MCF 10A (cell line): ENCODE results near the gene UBXN10. TPM values are rescaled to one million over a fixed set of nuclear protein-coding genes. Genes with fewer than 3 reads are reported as not detected.

Source experiments
- BruUV-seq: library from RNA; stranded (reverse); fragments of 400-500 nt; replicated peaks from 2 replicates; lab custom pipeline; 2021; lab: Mats Ljungman, UMichigan
- CTCF ChIA-PET: fragments of 300-600 bp; sonication (Branson Sonifier 250); formaldehyde crosslinking; extraction: SDS; loops from one replicate; lab custom pipeline; 2021; ENCODE audit warnings: antibody characterized with exemption, inconsistent platforms; lab: Yijun Ruan, JAX
- POLR2A ChIA-PET: fragments of 300-600, 350-650 bp; sonication (Branson Sonifier 250); formaldehyde crosslinking; extraction: SDS; loops from one replicate; lab custom pipeline; 2020; ENCODE audit warnings: antibody characterized with exemption, inconsistent platforms; lab: Yijun Ruan, JAX
- DNase-seq: peaks from one replicate; pipeline ENCODE4 v3.0.0-alpha.2; 2018; ENCODE audit not compliant: unreplicated experiment
- H3K27ac Mint-ChIP-seq: one replicate; pipeline ENCODE4 v1.8.0; 2022; ENCODE audit warnings: mild to moderate bottlenecking, low read depth, mixed read lengths; ENCODE audit not compliant: unreplicated experiment
- H3K27me3 Mint-ChIP-seq: one replicate; pipeline ENCODE4 v1.8.0; 2022; ENCODE audit warnings: mixed read lengths; ENCODE audit not compliant: insufficient read depth, unreplicated experiment
- H3K36me3 Mint-ChIP-seq: one replicate; pipeline ENCODE4 v1.8.0; 2022; ENCODE audit warnings: mild to moderate bottlenecking, moderate library complexity, mixed read lengths; ENCODE audit not compliant: insufficient read depth, unreplicated experiment
- H3K4me1 Mint-ChIP-seq: one replicate; pipeline ENCODE4 v1.8.0; 2022; ENCODE audit warnings: mixed read lengths; ENCODE audit not compliant: insufficient read depth, unreplicated experiment
- H3K4me3 Mint-ChIP-seq: one replicate; pipeline ENCODE4 v1.8.0; 2022; ENCODE audit warnings: mild to moderate bottlenecking, moderate library complexity, mixed read lengths; ENCODE audit not compliant: unreplicated experiment
- H3K9me3 Mint-ChIP-seq: one replicate; pipeline ENCODE4 v1.8.0; 2022; ENCODE audit warnings: mixed read lengths; ENCODE audit not compliant: unreplicated experiment
- CTCF ChIP-seq: fragments of 200-600 bp; IDR thresholded peaks from one replicate; pipeline ENCODE4 v1.8.0; 2022; ENCODE audit warnings: antibody characterized with exemption, mild to moderate bottlenecking; ENCODE audit not compliant: unreplicated experiment
- intact Hi-C: fragments of 100-400 bp; cut with micrococcal nuclease; formaldehyde crosslinking; loops from 2 replicates; pipeline ENCODE4 v1.14.1; 2022
- total RNA-seq: library from RNA; stranded (reverse); gene quantifications from 2 replicates; pipeline ENCODE4 v1.2.3, GENCODE V29; 2022

The UBXN10 gene
- total RNA-seq, 1 experiment from 2014 or later: not detected

- ChIA-PET POLR2A (interaction anchor here (0.9 to 1.7 kb wide), 2 partner anchors 14 to 16 kb away, joined by 4 to 5 read pairs; no protein-coding TSS in a partner anchor), CTCF (interaction anchor here (0.6 to 3.1 kb wide), 8 partner anchors 9 to 519 kb away, joined by 3 to 11 read pairs (median 4); no protein-coding TSS in a partner anchor)
- intact Hi-C loops: no loop called here
- peaks cover 11% of the 10 kb centered on the region for H3K4me1 Mint-ChIP-seq
- no peak for DNase-seq
- no peak overlapping the region for H3K4me3 Mint-ChIP-seq
- H3K9me3 Mint-ChIP-seq: peaks cover 13% of the 10 kb centered on the region
- no peak overlapping the region for H3K27ac Mint-ChIP-seq
- no peaks in the 10 kb centered on the region for H3K36me3 Mint-ChIP-seq
- no peak for TF ChIP-seq CTCF
- no TSS peak for BruUV-seq
- no peaks in the 10 kb centered on the region for H3K27me3 Mint-ChIP-seq
Observed at GRCh38 chr1:20180129-20180843, 5.6 kb upstream of the UBXN10 start.

- CTCF ChIA-PET: interaction anchor here (0.9 to 1.1 kb wide), 2 partner anchors 13 to 32 kb away, joined by 3 to 4 read pairs; no protein-coding TSS in a partner anchor
- peaks cover 13% of the 10 kb centered on the region for H3K4me1 Mint-ChIP-seq
- DNase-seq: no peak
- peaks cover 13% of the 10 kb centered on the region for H3K9me3 Mint-ChIP-seq
- POLR2A ChIA-PET: no interaction called here
- no peak overlapping the region for H3K27ac Mint-ChIP-seq
- intact Hi-C loops: no loop called here
- no peaks in the 10 kb centered on the region for H3K27me3 Mint-ChIP-seq
- no peak overlapping the region for H3K4me3 Mint-ChIP-seq
- no peaks in the 10 kb centered on the region for H3K36me3 Mint-ChIP-seq
- no TSS peak for BruUV-seq
- no peak for TF ChIP-seq CTCF
Observed at GRCh38 chr1:20180844-20181207, 5.1 kb upstream of the UBXN10 start.

- intact Hi-C loops: no loop called here
Observed at GRCh38 chr1:20182415-20182814, 3.5 kb upstream of the UBXN10 start.

More at GRCh38 chr1:20182415-20182814, 3.5 kb upstream of the UBXN10 start:
- Mint-ChIP-seq H3K4me3 (no peak overlapping the region), H3K27ac (no peak overlapping the region), H3K4me1 (peaks cover 13% of the 10 kb centered on the region), H3K27me3 (no peaks in the 10 kb centered on the region), H3K9me3 (peaks cover 13% of the 10 kb centered on the region), H3K36me3 (no peaks in the 10 kb centered on the region)
- CTCF ChIA-PET: interaction anchor here (0.9 kb wide), 1 partner anchor 277 kb away, joined by 3 read pairs; no protein-coding TSS in a partner anchor
- no TSS peak for BruUV-seq
- TF ChIP-seq CTCF: no peak
- POLR2A ChIA-PET: no interaction called here
- DNase-seq: no peak
